HG02973 (cell line): ENCODE data around the gene GABBR1.
A peak's percentile ranks its signal among the peaks of the same experiment; 100 is the strongest.
"Not testable (repeated sequence)": the region's sequence is repeated elsewhere in the genome, so short reads cannot be mapped to it uniquely, and the experiment has no call there.

Source experiments
- ATAC-seq: cut with Tn5 transposase; IDR thresholded peaks from one replicate; pipeline ENCODE4 v1.9.1; 2021; ENCODE audit warnings: moderate library complexity; ENCODE audit not compliant: unreplicated experiment

Gene GABBR1

DNA sequence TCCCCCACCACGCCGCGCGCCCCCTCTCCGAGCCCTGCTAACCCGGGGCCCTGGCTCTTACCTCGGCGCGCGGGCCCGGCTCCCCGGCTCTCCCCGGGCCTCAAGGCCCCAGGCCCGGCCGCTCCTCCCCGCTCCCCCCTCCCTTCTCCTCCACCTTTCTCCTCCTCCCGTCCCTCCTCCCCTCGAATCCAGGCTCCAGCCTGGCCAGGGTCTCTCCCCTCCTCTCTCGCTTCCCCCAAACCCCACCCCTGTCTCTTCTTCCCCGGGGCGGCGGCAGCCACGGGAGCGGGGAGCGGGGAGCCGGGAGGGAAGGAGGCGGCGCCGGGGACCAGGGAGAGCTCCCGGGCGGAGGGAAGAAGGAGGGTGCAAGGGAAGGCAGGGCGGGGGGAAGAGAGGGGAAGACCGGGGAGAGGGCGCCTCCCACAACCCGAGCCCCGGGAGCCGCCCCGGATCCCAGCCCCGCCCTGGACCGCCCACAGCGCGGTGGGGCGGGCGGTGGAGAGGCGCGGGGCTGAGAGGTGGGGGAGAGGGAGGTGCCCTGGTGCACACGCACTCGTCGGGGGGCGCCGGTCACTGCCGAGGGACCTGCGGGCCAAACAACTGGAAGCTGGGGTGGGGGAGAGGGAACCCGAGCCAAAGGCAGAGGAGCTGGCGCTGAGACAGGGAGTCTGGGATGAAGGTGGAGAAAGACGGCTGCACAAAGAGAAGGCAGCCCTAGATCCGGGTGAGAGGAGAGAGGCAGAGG lies at the start of gene GABBR1:
GABBR1 (minus strand) TSS at position 395 of the 745 bp plus-strand sequence. CDS start 798 bp downstream, outside the sequence.
- ATAC-seq: peak; percentile 61

- no peak for ATAC-seq
Measured at GRCh38 chr6:29681811-29682210, 48.8 kb upstream of the GABBR1 start.

GRCh38 chr6:29680904-29681303 lies 47.9 kb upstream of the GABBR1 start, which contains the start of gene ZFP57:
Gene ZFP57, minus strand, starts transcription at chr6:29681152. Its CDS starts 4,149 bp downstream, at chr6:29677003.
- ATAC-seq: no peak

- no peak for ATAC-seq
Measured at GRCh38 chr6:29680416-29680815, 47.4 kb upstream of the GABBR1 start.

GRCh38 chr6:29679962-29680361 lies 47.0 kb upstream of the GABBR1 start:
- no peak for ATAC-seq

- no peak for ATAC-seq
Measured at GRCh38 chr6:29678114-29678513, 45.1 kb upstream of the GABBR1 start.

DNA sequence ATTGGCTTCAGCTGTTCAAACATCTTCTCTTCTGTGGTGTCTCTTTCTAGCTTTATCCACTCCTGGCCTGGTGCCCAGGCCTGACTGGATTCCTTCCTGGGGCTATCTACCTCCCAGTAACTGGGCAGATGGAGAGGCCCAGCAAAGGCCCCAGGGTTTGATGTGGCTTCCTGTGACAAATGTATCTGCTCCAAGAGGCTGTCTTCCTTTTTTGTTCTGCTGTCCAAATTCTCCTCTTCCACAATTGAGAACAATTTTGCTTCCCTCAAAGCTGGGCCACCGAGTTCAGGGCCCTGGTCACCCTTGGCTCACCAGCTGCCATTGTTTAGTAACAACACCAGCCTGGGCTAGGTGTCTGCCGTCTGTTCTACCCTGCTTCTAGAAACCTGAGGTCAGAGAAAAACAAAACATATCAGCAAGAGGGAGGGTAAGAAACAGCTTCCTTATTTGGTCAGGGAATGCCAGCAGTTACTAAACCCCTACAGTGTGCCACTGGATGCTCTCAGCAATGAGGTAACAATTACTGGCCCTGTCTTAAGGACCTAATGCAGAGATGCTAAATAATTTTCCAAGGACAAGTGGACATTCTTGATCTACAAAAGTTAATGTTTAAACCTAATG lies 44.1 kb upstream of the GABBR1 start:
- ATAC-seq: no peak

GRCh38 chr6:29675561-29675960 lies 42.6 kb upstream of the GABBR1 start:
- no peak for ATAC-seq

- no peak for ATAC-seq
Measured at GRCh38 chr6:29674008-29674407, 41.0 kb upstream of the GABBR1 start.

GRCh38 chr6:29673161-29673560 lies 40.2 kb upstream of the GABBR1 start:
- ATAC-seq: no peak

- ATAC-seq: not testable (repeated sequence)
Measured at GRCh38 chr6:29672116-29672515, 39.1 kb upstream of the GABBR1 start.

GRCh38 chr6:29671026-29671425 lies 38.0 kb upstream of the GABBR1 start:
- ATAC-seq: no peak

GRCh38 chr6:29667158-29667557 lies 34.2 kb upstream of the GABBR1 start:
- no peak for ATAC-seq

- no peak for ATAC-seq
Measured at GRCh38 chr6:29666826-29667130, 33.8 kb upstream of the GABBR1 start.

DNA sequence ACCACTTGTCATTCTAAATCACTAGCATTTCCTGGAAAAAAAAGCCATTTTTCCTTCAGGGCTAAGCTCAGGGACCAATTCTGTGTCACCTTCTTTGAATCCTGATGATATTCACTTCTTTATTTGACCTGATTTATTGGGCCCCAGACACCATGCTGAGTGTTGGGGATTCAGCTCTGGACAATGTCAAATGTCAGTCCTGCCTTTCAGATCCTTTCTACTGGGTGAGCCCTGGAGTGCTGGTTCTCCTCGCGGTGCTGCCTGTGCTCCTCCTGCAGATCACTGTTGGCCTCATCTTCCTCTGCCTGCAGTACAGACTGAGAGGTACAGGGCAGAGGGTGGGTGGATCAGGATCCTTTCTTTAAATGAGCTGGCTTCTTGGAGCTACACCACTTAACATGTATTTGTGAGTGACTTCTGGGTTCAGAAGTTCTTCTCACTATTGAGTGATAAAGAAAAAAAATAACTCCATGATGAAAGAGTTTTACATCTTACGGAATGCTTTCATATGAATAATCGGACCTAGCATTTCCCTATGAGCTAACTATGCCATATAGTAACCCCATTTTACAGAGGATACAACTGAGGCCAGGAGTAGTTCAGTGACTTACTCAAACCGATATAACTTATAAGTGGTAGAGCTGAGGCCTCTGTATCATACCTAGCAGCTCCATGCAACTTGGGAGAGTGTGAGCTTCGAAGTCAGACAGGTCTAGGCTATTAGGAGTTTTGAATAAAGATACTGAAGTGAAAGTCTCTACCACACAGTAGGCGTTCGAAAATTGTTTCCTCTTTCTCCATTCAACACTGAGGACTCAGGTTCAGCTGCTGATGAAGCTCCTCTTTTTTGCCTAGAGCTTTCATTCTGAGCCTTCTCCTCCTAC lies 33.2 kb upstream of the GABBR1 start:
- no peak for ATAC-seq

DNA sequence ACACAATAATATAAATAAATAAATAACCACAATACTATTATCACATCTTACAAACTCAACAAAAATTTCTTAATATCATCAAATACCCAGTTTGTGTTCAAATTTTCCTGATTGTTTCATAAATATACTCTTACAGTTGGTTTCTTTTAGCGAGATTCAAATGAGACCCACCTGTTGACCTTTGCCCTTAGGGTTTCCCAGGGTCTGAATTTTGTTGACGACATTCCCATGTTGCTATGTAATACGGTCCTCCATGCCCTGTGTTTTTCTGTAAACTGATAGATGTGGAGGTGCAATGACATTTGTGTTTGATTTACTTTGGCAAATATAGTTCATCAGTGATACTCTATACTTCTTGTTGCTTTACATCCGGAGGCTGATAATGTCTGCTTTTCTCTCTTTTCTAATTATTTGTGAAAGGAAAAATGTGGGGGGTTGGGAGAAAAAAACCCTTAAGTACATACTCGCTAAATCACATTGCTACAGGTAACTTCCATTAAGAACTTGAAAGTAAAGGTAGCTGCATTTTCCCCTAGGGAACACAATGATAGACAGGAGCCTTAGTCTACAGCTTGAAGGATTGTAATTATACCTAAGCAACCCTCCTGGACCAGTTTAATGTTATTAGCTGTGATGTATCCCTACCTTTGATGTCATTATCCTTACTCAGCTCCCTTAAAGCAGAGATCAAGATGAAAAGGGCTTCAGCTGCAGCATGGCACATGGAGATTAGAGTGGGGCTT lies 30.5 kb upstream of the GABBR1 start:
- ATAC-seq: no peak

- ATAC-seq: not testable (repeated sequence)
Measured at GRCh38 chr6:29661502-29662141, 28.6 kb upstream of the GABBR1 start.

DNA sequence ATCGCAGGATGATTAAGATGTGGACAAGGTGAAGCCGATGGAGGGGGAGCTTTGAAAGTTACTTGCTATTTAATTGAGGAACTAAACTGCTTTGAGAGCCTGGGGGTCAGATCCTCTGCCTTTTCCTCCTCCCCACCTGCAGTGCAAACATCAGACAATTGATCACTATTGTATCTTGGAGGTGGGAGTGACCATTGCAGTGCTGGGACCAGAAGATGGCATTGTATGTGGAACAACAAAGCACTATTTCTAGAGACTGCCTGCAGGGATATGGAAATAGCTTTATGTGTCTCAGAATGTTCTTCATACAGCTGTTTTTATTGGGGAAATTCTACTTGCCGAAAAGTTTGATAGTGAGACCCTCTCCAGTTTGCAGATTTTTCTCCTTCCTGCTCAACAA lies 28.1 kb upstream of the GABBR1 start:
- no peak for ATAC-seq

GRCh38 chr6:29656798-29657197 lies 23.8 kb upstream of the GABBR1 start, which contains the start of gene MOG:
Gene MOG, plus strand, starts transcription at chr6:29657092. Its CDS starts 118 bp downstream, at chr6:29657210.
- ATAC-seq: no peak

DNA sequence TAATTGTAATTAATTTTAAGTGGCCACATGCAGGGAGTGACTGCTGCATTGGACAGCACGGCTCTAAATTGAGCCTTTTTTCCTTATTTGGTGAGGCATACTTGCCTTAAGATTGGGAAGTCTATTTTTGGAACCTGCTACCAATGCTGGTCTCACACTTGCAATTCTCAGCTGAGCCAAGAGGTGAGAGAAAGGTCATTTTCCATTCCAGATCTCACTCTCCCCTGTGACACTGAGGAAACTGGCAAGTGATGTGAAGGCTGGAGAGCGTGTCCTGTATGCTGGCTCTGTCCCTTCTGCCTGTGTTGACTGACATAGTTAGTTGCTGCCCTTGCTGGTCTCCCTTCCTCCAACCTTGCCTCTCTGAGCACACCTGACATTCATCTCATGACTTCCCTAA lies 23.2 kb upstream of the GABBR1 start:
- ATAC-seq: no peak
